HUDEP-2 (cell line): ENCODE results near the gene CCDC154.
"Not testable (repeated sequence)": the region's sequence is repeated elsewhere in the genome, so short reads cannot be mapped to it uniquely, and the experiment has no call there.

Experiments
- DNase-seq, 76 experiments: peaks; one replicate each; lab custom pipeline; 2025; ENCODE audit not compliant: unreplicated experiment in 76 of 76; lab: John Stamatoyannopoulos, UW

CCDC154 gene

GRCh38 chr16:1443980-1444729, at the start of gene CCDC154:
CCDC154 (minus strand) TSS chr16:1444556; CDS start chr16:1444322, 234 bp downstream.
- DNase-seq = no peak

- no peak for DNase-seq
Observed at GRCh38 chr16:1493746-1494094, 49.4 kb upstream of the CCDC154 start.

GRCh38 chr16:1492923-1493745, 48.8 kb upstream of the CCDC154 start, which contains the start of gene TELO2:
TELO2 (plus strand) TSS chr16:1493360; CDS start chr16:1494282, 922 bp downstream.
- peak in 73 of 76 experiments; percentile 17 to 90 (median 74) for DNase-seq

GRCh38 chr16:1492082-1492922, 47.9 kb upstream of the CCDC154 start:
- DNase-seq = no peak

- DNase-seq = no peak
Observed at GRCh38 chr16:1491327-1491726, 47.0 kb upstream of the CCDC154 start.

GRCh38 chr16:1489077-1489476, 44.7 kb upstream of the CCDC154 start:
- no peak for DNase-seq

- DNase-seq = no peak
Observed at GRCh38 chr16:1488619-1489018, 44.3 kb upstream of the CCDC154 start, which contains the start of gene PTX4. PTX4 (minus strand) TSS chr16:1488944; CDS start chr16:1488909, 35 bp downstream.

GRCh38 chr16:1488054-1488601, 43.8 kb upstream of the CCDC154 start:
- no peak for DNase-seq

GRCh38 chr16:1487395-1488053, 43.2 kb upstream of the CCDC154 start:
- no peak for DNase-seq

GRCh38 chr16:1486551-1487390, 42.4 kb upstream of the CCDC154 start:
- DNase-seq = no peak

- no peak for DNase-seq
Observed at GRCh38 chr16:1485847-1486496, 41.6 kb upstream of the CCDC154 start.

- no peak for DNase-seq
Observed at GRCh38 chr16:1481906-1482835, 37.8 kb upstream of the CCDC154 start.

- DNase-seq = not testable (repeated sequence)
Observed at GRCh38 chr16:1478937-1479336, 34.6 kb upstream of the CCDC154 start.

GRCh38 chr16:1477033-1477432, 32.7 kb upstream of the CCDC154 start:
- DNase-seq = no peak

- DNase-seq = peak in 1 of 76 experiments; percentile 45
Observed at GRCh38 chr16:1475552-1476114, 31.3 kb upstream of the CCDC154 start.

- peak in 73 of 76 experiments; percentile 23 to 90 (median 76) for DNase-seq
Observed at GRCh38 chr16:1474796-1475551, 30.6 kb upstream of the CCDC154 start, which contains the start of gene CLCN7. CLCN7 (minus strand) TSS chr16:1475028; CDS start chr16:1474974, 54 bp downstream.
